Upper lobe of left lung (tissue), 4 donors: ENCODE data around the gene ANXA7.

Source experiments
- CTCF ChIP-seq, 6 experiments: fragments of 450-650 bp in 4 of 6; fragments of 200-600 bp in 2 of 6; sonication (generic) in 2 of 6; IDR thresholded peaks; one replicate each; pipeline ENCODE4 v1.5.1; 2016 to 2019; ENCODE audit warnings: antibody characterized with exemption in 6 of 6
- EP300 ChIP-seq, 4 donors: sonication (generic); formaldehyde crosslinking; IDR thresholded peaks; one replicate each; pipeline ENCODE4 v1.5.1; 2017; ENCODE audit warnings: antibody characterized with exemption in 4 of 4, control low read depth in 2 of 4
- POLR2A ChIP-seq, 4 donors: fragments of 450-650 bp; IDR thresholded peaks; one replicate each; pipeline ENCODE4 v1.5.1; 2016 to 2017; ENCODE audit warnings: antibody characterized with exemption in 4 of 4, mild to moderate bottlenecking in 2 of 4
- POLR2AphosphoS5 ChIP-seq, 2 donors: sonication (generic); formaldehyde crosslinking; IDR thresholded peaks; one replicate each; pipeline ENCODE4 v1.5.1; 2017; ENCODE audit warnings: antibody characterized with exemption in 2 of 2

- peak in 3 of 6 experiments; percentile 3 to 19 (median 8) for TF ChIP-seq CTCF (IDR thresholded peaks at IDR 0.05)
- no peak for TF ChIP-seq POLR2AphosphoS5 (IDR thresholded peaks at IDR 0.05)
- TF ChIP-seq POLR2A (IDR thresholded peaks at IDR 0.05): no peak
- no peak for TF ChIP-seq EP300 (IDR thresholded peaks at IDR 0.05)
These were observed 530 bp upstream of the ANXA7 start for GRCh38 chr10:73414230-73414945.
